Stimulated activated CD4-positive, alpha-beta T cell treated with anti-CD3 and anti-CD28 coated beads, Interleukin-2, amount 100 ng/mL, for 48 hours (primary cell): ENCODE results near the gene RDH13.
A peak's percentile ranks its signal among the peaks of the same experiment; 100 is the strongest.
"Not testable (repeated sequence)": the region's sequence is repeated elsewhere in the genome, so short reads cannot be mapped to it uniquely, and the experiment has no call there.

Source experiments
- DNase-seq, 2 donors: peaks; one replicate each; pipeline ENCODE4 v3.0.0-alpha.2; 2020

RDH13 gene

GRCh38 chr19:55062735-55063491 lies at the start of gene RDH13:
TSS of gene RDH13 (minus strand) at chr19:55063148. CDS start at chr19:55063032, 116 bp downstream.
- DNase-seq, result peak; percentile 99 to 100

DNA sequence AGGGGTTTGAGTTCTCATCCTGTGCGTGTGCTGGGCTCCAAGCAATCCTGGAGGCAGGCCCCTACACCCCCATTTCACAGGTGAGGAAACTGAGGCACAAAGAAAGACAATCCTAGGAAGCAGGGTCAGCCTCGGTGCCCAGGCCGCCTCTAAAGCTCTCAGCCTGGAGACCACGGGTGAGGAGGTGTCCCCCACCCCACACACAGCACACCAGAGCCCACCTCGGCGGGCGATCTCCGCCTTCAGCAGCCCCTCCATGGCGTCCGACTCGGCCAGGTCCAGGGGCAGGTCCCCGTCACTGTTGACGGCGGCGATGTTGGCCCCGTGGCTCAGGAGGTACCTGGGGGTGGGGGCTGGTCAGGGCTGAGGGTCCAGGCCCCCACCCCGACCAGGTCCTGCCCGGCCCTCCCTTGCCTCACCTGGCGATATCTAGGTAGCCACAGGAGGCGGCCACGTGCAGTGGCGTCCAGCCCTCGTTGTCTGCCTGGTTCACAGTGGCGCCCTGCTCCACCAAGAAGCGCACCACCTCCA lies 49.4 kb upstream of the RDH13 start:
- DNase-seq, result no peak

GRCh38 chr19:55111238-55111831 lies 48.4 kb upstream of the RDH13 start:
- DNase-seq, result no peak

DNA sequence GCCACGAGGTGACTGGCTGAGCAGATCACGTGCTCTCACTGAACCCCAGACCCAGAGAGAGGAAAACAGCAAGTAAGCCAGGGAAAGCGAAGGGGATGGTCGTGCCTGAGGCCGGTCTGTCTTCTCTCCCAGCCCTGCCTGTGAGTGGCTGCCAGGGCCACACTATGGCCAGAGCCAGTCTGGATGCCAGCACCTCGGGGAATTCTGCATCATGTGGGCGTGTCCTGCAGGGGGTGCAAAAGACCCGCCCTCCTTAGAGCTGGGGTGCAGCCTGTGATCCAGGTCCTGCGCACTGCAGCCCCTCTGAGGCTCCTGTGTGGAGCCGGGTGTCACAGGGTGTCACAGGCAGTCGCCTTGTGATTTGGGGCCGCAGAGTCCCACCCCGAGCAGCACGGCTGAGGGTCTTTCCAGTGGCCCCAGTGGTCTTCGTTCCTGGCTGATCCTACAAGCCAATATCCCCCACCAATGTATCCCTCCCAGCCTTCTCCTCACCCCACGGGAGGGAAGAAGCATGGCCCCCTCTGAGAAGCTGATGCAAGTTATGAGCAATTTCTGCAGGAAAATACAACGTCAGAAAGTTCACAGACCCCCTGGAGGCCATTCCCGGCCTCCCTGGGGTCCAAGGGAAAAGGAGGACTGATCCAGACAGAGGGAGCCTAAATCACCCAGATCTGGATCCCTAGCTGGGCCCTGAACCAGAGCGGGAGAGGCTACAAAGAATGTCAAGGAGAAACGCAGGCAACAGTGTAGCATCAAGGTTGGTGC lies 46.8 kb upstream of the RDH13 start:
- DNase-seq, result no peak

GRCh38 chr19:55107252-55107651 lies 44.3 kb upstream of the RDH13 start:
- not testable (repeated sequence) for DNase-seq

DNA sequence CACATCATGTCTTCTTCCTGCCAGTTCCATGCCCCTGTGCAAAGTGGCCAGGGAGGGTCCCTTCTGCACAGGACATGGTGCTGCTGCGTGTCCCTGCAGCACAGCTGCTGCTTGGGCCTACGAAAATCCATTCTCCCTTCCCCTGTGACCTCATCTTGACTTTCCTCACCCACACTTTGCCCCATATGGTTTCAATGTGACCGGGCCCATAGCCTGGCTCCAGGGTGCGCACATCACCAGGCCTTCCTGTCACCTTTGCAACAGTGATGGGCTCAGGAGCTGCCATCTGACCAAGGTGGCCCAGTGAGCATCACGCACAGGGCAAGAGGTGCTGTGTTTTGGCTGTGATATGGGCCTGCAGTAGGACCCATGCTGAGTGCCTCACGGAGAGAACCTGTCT lies 43.6 kb upstream of the RDH13 start:
- DNase-seq, result no peak

GRCh38 chr19:55105237-55105636 lies 42.3 kb upstream of the RDH13 start:
- DNase-seq, result no peak

DNA sequence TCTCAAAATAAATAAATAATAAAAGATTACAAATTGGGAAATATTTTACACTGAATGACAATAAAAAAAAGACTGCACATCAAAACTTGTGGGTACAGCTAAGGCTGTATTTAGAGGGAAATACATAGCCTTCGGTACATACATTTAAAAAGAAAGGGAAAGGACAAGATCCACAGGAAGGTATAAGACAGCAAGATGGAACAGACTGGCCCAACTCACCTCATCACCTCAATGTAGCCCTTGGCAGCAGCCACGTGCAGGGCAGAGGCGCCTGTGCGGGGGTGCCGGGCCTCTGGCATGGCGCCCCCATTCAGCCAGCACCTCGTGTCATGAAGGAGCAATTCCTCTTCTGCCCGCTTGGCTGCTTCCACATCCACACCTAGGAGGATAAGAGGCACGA lies 40.2 kb upstream of the RDH13 start:
- DNase-seq, result no peak

- DNase-seq, result no peak
These were observed 38.3 kb upstream of the RDH13 start for GRCh38 chr19:55101261-55101660.

DNA sequence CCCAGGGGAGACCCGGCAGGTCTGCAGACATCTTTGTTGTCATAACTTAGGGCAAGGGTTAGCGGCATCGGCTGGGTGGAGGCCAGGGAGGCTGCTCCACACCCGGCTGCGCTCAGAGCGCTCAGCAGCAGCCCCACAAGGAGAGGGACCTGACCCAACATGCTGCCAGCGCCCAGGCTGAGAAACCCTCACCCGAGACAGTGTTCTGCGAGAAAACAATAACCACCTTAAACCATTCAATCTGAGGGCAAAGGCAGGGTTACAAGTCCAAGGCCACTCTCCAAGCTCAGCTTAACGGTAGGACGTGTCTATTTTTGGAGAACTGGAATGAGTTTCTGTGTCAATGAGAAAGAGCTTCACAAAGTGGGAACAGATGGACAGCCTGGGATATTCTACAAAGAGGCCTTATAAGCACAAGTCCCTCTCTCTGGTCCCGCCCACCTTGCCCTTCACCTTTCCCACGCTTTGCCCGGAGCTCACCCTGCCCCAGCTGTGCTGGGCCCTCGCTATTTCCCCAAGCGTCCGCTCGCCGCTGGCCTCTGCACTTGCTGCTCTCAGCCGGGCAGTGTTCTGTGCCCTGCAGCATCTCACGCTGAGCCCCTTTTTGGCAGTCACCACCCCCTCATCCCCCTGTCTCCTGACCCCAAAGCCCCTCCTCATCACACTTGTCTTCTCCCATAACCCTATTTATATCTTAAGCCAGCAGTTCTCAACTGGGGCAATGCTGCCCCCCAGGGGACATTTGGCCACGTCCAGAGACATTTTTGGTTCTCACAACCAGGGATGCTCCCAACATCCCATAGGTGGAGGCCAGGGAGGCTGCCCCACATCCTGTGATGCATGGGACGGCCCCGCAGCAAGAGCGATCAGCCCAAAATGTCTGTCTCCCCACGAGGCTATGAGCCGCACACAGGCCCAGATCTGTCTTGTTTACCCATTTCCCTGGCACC lies 36.9 kb upstream of the RDH13 start:
- no peak for DNase-seq

GRCh38 chr19:55098716-55099556 lies 36.0 kb upstream of the RDH13 start:
- no peak for DNase-seq

DNA sequence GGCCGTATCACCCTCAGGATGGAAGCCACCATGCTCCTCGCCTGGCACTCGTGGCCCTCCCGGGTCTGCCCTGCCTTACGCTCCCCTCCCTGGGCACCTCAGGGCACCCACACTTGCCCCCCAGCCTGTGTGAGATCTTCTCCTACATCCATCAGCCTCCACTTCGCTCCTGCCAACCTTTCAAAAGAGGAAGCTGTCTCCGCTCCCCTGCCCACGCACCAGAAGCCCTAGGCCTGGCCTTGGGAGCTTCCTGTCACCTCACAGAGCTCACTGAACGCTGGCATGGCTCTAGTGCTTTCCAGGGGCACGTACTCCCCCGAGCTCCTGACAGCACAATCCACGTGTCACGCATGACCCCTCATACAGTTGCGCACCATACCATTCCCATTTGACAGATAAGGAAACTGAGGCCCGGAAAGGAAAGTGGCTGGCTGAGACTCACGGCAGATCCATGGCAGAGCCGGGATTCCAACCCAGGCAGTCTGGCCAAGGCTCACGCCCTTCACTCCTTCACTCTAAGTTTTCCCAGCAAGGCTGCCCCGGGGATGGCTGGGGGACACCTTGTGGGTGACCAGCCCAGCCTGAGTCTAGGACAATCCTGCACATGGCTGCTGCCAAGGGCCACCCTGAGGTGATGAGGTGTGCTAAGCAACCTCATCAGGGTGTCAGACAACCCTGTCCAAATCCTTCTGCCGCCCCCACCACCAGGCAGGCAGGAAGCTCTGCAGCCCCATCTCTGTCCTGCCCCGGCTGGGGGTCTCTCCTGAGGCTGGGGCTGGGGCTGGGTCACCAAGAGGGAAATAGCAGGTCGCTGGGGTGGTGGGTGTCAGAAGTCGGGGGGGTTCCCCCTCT lies 35.1 kb upstream of the RDH13 start:
- DNase-seq, result no peak

GRCh38 chr19:55096061-55096701 lies 33.2 kb upstream of the RDH13 start:
- DNase-seq, result no peak

- DNase-seq, result no peak
These were observed 32.5 kb upstream of the RDH13 start for GRCh38 chr19:55095260-55096060.

DNA sequence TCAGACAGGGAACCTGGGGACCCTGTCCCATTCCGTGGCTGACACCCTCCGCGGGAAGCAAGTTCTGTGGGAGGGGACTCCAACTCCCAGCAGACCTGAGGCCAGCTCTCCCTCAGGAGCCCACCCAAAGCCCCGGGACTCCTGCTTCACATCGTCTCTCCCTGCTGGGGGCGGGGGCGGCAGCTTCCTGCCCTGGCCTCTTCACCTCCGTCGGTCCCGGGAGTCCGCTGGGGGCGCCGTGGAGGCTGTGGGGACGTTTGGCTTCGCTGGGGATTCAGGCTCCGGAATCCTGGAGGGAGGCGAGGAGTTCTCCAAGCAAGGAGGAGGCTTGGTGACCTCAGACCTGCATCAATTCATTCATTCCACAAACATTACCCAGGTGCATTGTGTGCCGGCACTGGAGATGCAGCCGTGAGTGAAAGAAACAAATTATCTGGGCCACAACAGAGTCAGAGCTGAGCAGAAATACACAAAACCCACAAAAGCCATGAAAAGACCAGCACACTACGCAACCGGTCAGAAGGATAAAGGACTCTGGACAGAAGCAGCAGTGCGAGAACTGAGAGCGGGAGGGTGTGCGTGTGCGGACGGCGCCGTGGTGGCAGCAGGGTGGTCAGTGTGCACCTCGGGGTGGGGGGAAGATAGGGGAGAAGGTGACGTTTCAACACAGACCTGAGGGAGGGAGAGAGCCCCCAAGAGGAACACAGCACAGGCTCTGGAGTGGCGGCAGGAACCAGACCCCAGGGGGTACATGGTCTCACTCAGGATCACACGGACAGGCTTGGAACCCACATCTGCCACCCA lies 31.7 kb upstream of the RDH13 start:
- DNase-seq, result no peak

GRCh38 chr19:55092423-55093318 lies 29.7 kb upstream of the RDH13 start:
- DNase-seq, result no peak

- DNase-seq, result no peak
These were observed 29.0 kb upstream of the RDH13 start for GRCh38 chr19:55091955-55092354.
